ENCODE data around the gene RAD51B. TPM values are rescaled to one million over a fixed set of nuclear protein-coding genes. Genes with fewer than 3 reads are reported as not detected.

Gene RAD51B
- total RNA-seq, 1 experiment from 2014 or later: 23.3 TPM

- Histone ChIP-seq H3K9me3 (ENCODE audit: low read depth, low read length, poor library complexity, severe bottlenecking) (no peaks in the 10 kb centered on the region), H3K36me3 (ENCODE audit: insufficient read depth, low read length, poor library complexity, severe bottlenecking) (no peaks in the 10 kb centered on the region), H3K4me3 (ENCODE audit: low read depth, low read length, poor library complexity, severe bottlenecking) (no peak overlapping the region), H3K4me1 (ENCODE audit: insufficient read depth, low read length, poor library complexity, severe bottlenecking) (peaks cover 49% of the 10 kb centered on the region), H3K27me3 (replicated peaks; ENCODE audit: insufficient read depth, low read depth, low read length, poor library complexity) (no peaks in the 10 kb centered on the region), H3K27ac (ENCODE audit: low read depth, low read length, poor library complexity, severe bottlenecking) (no peak overlapping the region)
- ChIA-PET CTCF (no interaction called here), POLR2A (ENCODE audit: low non-redundant PET) (no interaction called here)
- intact Hi-C loops (cut with micrococcal nuclease; ENCODE audit: unreplicated experiment): no loop called here
- BruUV-seq (replicated peaks): no TSS peak
- no peak for DNase-seq (ENCODE audit: low spot score)
- TF ChIP-seq EZH2 (IDR thresholded peaks at IDR 0.05; ENCODE audit: borderline replicate concordance, low read depth, low read length, poor library complexity, severe bottlenecking) (no peak), CTCF (conservative IDR thresholded peaks at IDR 0.05; ENCODE audit: low read depth, low read length) (no peak)
These were observed 847.8 kb downstream of the RAD51B start for GRCh38 chr14:68667313-68667791.

GRCh38 chr14:68668028-68668427 lies 848.4 kb downstream of the RAD51B start:
- H3K27me3 ChIP-seq (replicated peaks; ENCODE audit: insufficient read depth, low read depth, low read length, poor library complexity): no peaks in the 10 kb centered on the region
- no peaks in the 10 kb centered on the region for H3K36me3 ChIP-seq (ENCODE audit: insufficient read depth, low read length, poor library complexity, severe bottlenecking)
- CTCF ChIA-PET: no interaction called here
- peak overlapping the region; percentile 84 for H3K27ac ChIP-seq (ENCODE audit: low read depth, low read length, poor library complexity, severe bottlenecking)
- POLR2A ChIA-PET (ENCODE audit: low non-redundant PET): interaction anchor here (0.6 kb wide), 1 partner anchor 13 kb away, joined by 3 read pairs; no protein-coding TSS in a partner anchor
- no TSS peak for BruUV-seq (replicated peaks)
- no peak overlapping the region for H3K4me3 ChIP-seq (ENCODE audit: low read depth, low read length, poor library complexity, severe bottlenecking)
- no peak for TF ChIP-seq EZH2 (IDR thresholded peaks at IDR 0.05; ENCODE audit: borderline replicate concordance, low read depth, low read length, poor library complexity, severe bottlenecking)
- TF ChIP-seq CTCF (conservative IDR thresholded peaks at IDR 0.05; ENCODE audit: low read depth, low read length): no peak
- intact Hi-C loops (cut with micrococcal nuclease; ENCODE audit: unreplicated experiment): no loop called here
- H3K4me1 ChIP-seq (ENCODE audit: insufficient read depth, low read length, poor library complexity, severe bottlenecking): peaks cover 49% of the 10 kb centered on the region
- no peak for DNase-seq (ENCODE audit: low spot score)
- H3K9me3 ChIP-seq (ENCODE audit: low read depth, low read length, poor library complexity, severe bottlenecking): no peaks in the 10 kb centered on the region

GRCh38 chr14:68668531-68668930 lies 849.0 kb downstream of the RAD51B start:
- Histone ChIP-seq H3K27me3 (replicated peaks; ENCODE audit: insufficient read depth, low read depth, low read length, poor library complexity) (no peaks in the 10 kb centered on the region), H3K27ac (ENCODE audit: low read depth, low read length, poor library complexity, severe bottlenecking) (peak overlapping the region; percentile 84), H3K9me3 (ENCODE audit: low read depth, low read length, poor library complexity, severe bottlenecking) (no peaks in the 10 kb centered on the region), H3K4me1 (ENCODE audit: insufficient read depth, low read length, poor library complexity, severe bottlenecking) (peaks cover 49% of the 10 kb centered on the region), H3K36me3 (ENCODE audit: insufficient read depth, low read length, poor library complexity, severe bottlenecking) (no peaks in the 10 kb centered on the region), H3K4me3 (ENCODE audit: low read depth, low read length, poor library complexity, severe bottlenecking) (no peak overlapping the region)
- BruUV-seq (replicated peaks): TSS peak; percentile 75
- intact Hi-C loops (cut with micrococcal nuclease; ENCODE audit: unreplicated experiment): no loop called here
- POLR2A ChIA-PET (ENCODE audit: low non-redundant PET): interaction anchor here (0.6 to 1.1 kb wide), 3 partner anchors 7 to 14 kb away, joined by 3 to 5 read pairs (median 3); no protein-coding TSS in a partner anchor
- CTCF ChIA-PET: interaction anchor here (1.0 kb wide), 1 partner anchor 14 kb away, joined by 5 read pairs; no protein-coding TSS in a partner anchor
- TF ChIP-seq CTCF (conservative IDR thresholded peaks at IDR 0.05; ENCODE audit: low read depth, low read length) (no peak), EZH2 (IDR thresholded peaks at IDR 0.05; ENCODE audit: borderline replicate concordance, low read depth, low read length, poor library complexity, severe bottlenecking) (no peak)
- DNase-seq (ENCODE audit: low spot score): no peak

Data from A673 (cell line).